Measurements from ENCODE around the gene OSCAR. TPM values are rescaled to one million over a fixed set of nuclear protein-coding genes. Genes with fewer than 3 reads are reported as not detected.

Gene OSCAR
- total RNA-seq, 4 donors from 2014 or later = 0.91 to 6.5 TPM; not detected in 2

DNA sequence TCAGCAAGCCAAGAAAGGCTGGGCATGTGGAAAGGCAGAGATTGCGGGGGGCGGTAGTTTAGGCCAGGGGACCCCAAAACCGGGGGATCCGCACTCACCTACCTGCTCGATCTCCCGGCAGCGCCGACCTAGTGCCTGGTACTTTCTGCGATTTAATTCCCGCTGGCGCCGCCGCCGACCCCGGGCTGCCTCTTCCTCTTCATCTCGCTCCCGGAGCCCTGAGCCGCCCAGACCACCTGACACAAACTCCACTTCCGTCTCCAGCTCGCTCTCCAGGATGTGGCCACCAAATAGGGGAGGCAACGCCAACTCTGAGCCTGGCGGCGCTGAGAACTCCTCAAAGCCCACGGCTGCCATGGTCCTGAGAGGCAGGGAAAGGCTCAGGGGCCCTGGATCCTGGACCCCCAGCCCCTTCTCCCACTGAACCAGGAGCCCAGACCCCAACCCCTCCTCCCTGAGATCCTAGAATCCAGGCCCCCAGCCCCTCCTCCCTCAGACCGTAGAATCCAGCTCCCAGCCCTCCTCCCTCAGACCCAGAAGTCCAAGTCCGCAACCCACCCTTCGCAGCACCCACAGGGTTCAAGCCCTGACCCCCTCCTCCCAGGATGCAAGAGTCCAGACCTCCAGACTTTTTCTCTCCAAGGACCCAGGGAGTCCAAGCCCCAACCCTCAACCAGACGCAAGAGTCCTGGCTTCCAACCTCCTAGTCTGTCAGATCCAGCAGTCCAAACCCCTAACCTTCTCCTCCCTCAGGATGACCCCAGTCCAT is 13.9 kb upstream of the OSCAR start:
- DNase-seq = no peak
- Histone ChIP-seq H3K4me3 (peak overlapping the region; percentile 69 to 96), H3K27ac (peak overlapping the region; percentile 90 to 94), H3K36me3 (no peaks in the 10 kb centered on the region), H3K27me3 (no peaks in the 10 kb centered on the region), H3K4me1 (peaks cover 6 to 9% of the 10 kb centered on the region in 2 donors), H3K9me3 (no peaks in the 10 kb centered on the region)
- intact Hi-C loops (cut with DNase I; ENCODE audit: low total_unique reads) = no loop called here
- no peak for TF ChIP-seq CTCF (IDR thresholded peaks at IDR 0.05)
- no peak for TF ChIP-seq POLR2A (IDR thresholded peaks at IDR 0.05)

- no peaks in the 10 kb centered on the region for H3K9me3 ChIP-seq
- no peak overlapping the region for H3K27ac ChIP-seq
- intact Hi-C loops (cut with DNase I; ENCODE audit: low total_unique reads) = no loop called here
- TF ChIP-seq POLR2A (IDR thresholded peaks at IDR 0.05) (no peak), CTCF (IDR thresholded peaks at IDR 0.05) (no peak)
- no peak for DNase-seq
- H3K4me3 ChIP-seq = no peak overlapping the region
- peaks cover 0 to 6% of the 10 kb centered on the region in 2 donors for H3K4me1 ChIP-seq
- no peaks in the 10 kb centered on the region for H3K36me3 ChIP-seq
- H3K27me3 ChIP-seq = no peaks in the 10 kb centered on the region
Observed at GRCh38 chr19:54109651-54110050, 9.0 kb upstream of the OSCAR start.

DNA sequence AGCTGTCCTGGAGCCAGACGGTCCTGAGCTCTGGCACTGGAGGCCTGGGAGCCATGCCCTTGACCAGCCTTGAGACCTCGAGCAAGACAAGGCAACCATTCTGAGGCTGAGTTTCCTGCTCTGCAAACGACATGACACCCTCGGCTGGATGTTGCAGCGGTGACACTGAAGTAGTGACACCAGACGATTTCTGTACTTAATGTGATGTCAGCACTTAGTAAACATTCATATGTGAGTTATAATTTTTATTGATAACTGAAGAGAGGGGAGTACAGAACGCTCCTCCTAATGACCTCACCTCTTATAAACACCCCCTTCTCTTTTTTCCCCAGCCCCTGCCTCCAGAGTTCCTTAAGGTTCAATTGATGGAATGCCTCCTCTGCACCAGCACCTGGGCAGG is 7.9 kb upstream of the OSCAR start:
- intact Hi-C loops (cut with DNase I; ENCODE audit: low total_unique reads) = no loop called here
- no peak overlapping the region for H3K27ac ChIP-seq
- H3K4me1 ChIP-seq = peaks cover 0 to 2% of the 10 kb centered on the region in 2 donors
- no peak for DNase-seq
- H3K9me3 ChIP-seq = no peaks in the 10 kb centered on the region
- H3K4me3 ChIP-seq = no peak overlapping the region
- H3K36me3 ChIP-seq = no peaks in the 10 kb centered on the region
- TF ChIP-seq POLR2A (IDR thresholded peaks at IDR 0.05) (no peak), CTCF (IDR thresholded peaks at IDR 0.05) (no peak)
- no peaks in the 10 kb centered on the region for H3K27me3 ChIP-seq

GRCh38 chr19:54107876-54108490 is 7.4 kb upstream of the OSCAR start:
- Histone ChIP-seq H3K36me3 (no peaks in the 10 kb centered on the region), H3K27me3 (no peaks in the 10 kb centered on the region), H3K9me3 (no peaks in the 10 kb centered on the region), H3K4me1 (peaks cover 0 to 7% of the 10 kb centered on the region in 2 donors), H3K4me3 (no peak overlapping the region), H3K27ac (no peak overlapping the region)
- TF ChIP-seq POLR2A (IDR thresholded peaks at IDR 0.05) = no peak
- TF ChIP-seq CTCF (IDR thresholded peaks at IDR 0.05) = no peak
- no peak for DNase-seq
- intact Hi-C loops (cut with DNase I; ENCODE audit: low total_unique reads) = no loop called here

GRCh38 chr19:54106716-54107115 is 6.1 kb upstream of the OSCAR start:
- intact Hi-C loops (cut with DNase I; ENCODE audit: low total_unique reads) = no loop called here
- no peak for DNase-seq
- no peaks in the 10 kb centered on the region for H3K36me3 ChIP-seq

More at GRCh38 chr19:54106716-54107115, 6.1 kb upstream of the OSCAR start:
- H3K9me3 ChIP-seq = no peaks in the 10 kb centered on the region
- peaks cover 0 to 7% of the 10 kb centered on the region in 2 donors for H3K4me1 ChIP-seq
- no peaks in the 10 kb centered on the region for H3K27me3 ChIP-seq
- TF ChIP-seq CTCF (IDR thresholded peaks at IDR 0.05) (no peak), POLR2A (IDR thresholded peaks at IDR 0.05) (no peak)
- H3K4me3 ChIP-seq = no peak overlapping the region
- no peak overlapping the region for H3K27ac ChIP-seq

Data from uterus (tissue), 4 donors.